Breast epithelium (tissue), 4 donors: ENCODE measurements around the gene EME2. TPM values are rescaled to one million over a fixed set of nuclear protein-coding genes. Genes with fewer than 3 reads are reported as not detected.

Source experiments
- DNase-seq, 2 donors: peaks; one replicate each; pipeline ENCODE4 v3.0.0-alpha.2; 2019; ENCODE audit warnings: low spot score in 2 of 2
- H3K27ac ChIP-seq, 2 donors: fragments of 200-600 bp; sonication (generic) in 1 of 2; one replicate each; pipeline ENCODE4 v1.5.1; 2016 to 2019; ENCODE audit warnings: mild to moderate bottlenecking in 1 of 2
- H3K27me3 ChIP-seq, 2 donors: fragments of 200-600 bp; sonication (generic) in 1 of 2; one replicate each; pipeline versions ENCODE4 v1.5.1 to v1.6.0; 2017 to 2019; ENCODE audit warnings: control low read depth in 1 of 2, mild to moderate bottlenecking in 1 of 2
- H3K36me3 ChIP-seq: fragments of 200-600 bp; one replicate; pipeline ENCODE4 v1.5.1; 2019
- H3K4me1 ChIP-seq, 2 donors: fragments of 200-600 bp; sonication (generic); one replicate each; pipeline ENCODE4 v1.5.1; 2016 to 2019; ENCODE audit warnings: control low read depth in 1 of 2
- H3K4me3 ChIP-seq, 3 donors: fragments of 200-600 bp; sonication (generic); 1 replicate in 2 of 3; 2 replicates in 1 of 3; pipeline ENCODE4 v1.5.1; 2016 to 2019; ENCODE audit warnings: mild to moderate bottlenecking in 3 of 3, moderate library complexity in 2 of 3
- H3K9me3 ChIP-seq, 2 donors: fragments of 200-600 bp; sonication (generic) in 1 of 2; one replicate each; pipeline ENCODE4 v1.5.1; 2016 to 2019; ENCODE audit warnings: control low read depth in 1 of 2
- CTCF ChIP-seq, 3 donors: fragments of 450-650 bp; IDR thresholded peaks; one replicate each; pipeline ENCODE4 v1.5.1; 2016 to 2017; ENCODE audit warnings: antibody characterized with exemption in 3 of 3, mild to moderate bottlenecking in 3 of 3, moderate library complexity in 3 of 3
- POLR2A ChIP-seq: fragments of 450-650 bp; IDR thresholded peaks from one replicate; pipeline ENCODE4 v1.6.1; 2016; ENCODE audit warnings: antibody characterized with exemption, mild to moderate bottlenecking, moderate library complexity
- POLR2AphosphoS5 ChIP-seq, 3 donors: sonication (generic); formaldehyde crosslinking; IDR thresholded peaks; one replicate each; pipeline ENCODE4 v1.6.1; 2017; ENCODE audit warnings: antibody characterized with exemption in 3 of 3
- intact Hi-C: fragments of 100-400 bp; cut with DNase I; formaldehyde crosslinking; loops from one replicate; pipeline ENCODE4 v1.15.1; 2023; ENCODE audit warnings: low total_unique reads
- total RNA-seq, 3 donors: library from RNA; depleted of rRNA; stranded (reverse); fragments of >200 nt; gene quantifications; one replicate each; pipeline ENCODE4 v1.1.0, GENCODE V29; 2016

EME2 gene, protein sequence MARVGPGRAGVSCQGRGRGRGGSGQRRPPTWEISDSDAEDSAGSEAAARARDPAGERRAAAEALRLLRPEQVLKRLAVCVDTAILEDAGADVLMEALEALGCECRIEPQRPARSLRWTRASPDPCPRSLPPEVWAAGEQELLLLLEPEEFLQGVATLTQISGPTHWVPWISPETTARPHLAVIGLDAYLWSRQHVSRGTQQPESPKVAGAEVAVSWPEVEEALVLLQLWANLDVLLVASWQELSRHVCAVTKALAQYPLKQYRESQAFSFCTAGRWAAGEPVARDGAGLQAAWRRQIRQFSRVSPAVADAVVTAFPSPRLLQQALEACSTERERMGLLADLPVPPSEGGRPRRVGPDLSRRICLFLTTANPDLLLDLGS
- 10 to 100 TPM in 2 of 3 donors, 1 to 10 TPM in 1; 4.6 to 17.4 (median 14.0) TPM for total RNA-seq

DNA sequence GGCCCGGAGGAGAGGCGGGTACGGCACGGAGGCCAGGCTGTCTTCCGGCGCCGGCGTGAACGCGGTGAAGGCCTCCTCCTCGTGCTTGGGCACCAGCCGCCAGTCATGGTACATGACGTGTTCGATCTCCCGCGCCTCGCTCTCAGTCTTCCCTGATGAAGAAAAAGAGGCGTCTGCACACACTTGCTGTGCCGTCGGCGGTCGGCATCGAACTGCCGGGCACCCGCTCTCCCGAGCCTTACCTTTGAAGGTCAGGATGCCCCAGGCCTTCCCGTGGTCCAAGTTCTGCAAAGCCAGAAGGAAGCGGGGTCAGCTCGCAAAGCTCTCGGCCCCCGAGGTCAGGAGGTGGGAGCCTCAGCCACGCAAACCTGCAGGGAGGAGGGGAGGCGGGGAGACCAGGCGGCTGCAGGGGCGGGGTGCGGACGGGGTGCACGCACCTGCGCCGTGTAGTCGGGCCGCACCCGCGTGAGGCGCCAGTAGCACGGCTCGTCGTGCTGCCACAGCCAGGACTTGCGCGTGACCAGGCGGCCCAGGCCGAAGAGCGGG is at the start of gene EME2:
Gene EME2, plus strand, starts transcription at position 449 of the 546 bp plus-strand sequence. CDS start 418 bp downstream, outside the sequence.
- no peak for DNase-seq
- no peaks in the 10 kb centered on the region for H3K27me3 ChIP-seq
- peak within 1 kb of the TSS; percentile 85 to 94 for H3K27ac ChIP-seq
- intact Hi-C loops = no loop called here
- H3K9me3 ChIP-seq = no peaks in the 10 kb centered on the region
- peak within 1 kb of the TSS; percentile 91 to 97 (median 94) for H3K4me3 ChIP-seq
- no peak for TF ChIP-seq POLR2A
- H3K4me1 ChIP-seq = peaks cover 16 to 25% of the 10 kb centered on the region in 2 donors
- peaks cover 5% of the 10 kb centered on the region for H3K36me3 ChIP-seq

DNA sequence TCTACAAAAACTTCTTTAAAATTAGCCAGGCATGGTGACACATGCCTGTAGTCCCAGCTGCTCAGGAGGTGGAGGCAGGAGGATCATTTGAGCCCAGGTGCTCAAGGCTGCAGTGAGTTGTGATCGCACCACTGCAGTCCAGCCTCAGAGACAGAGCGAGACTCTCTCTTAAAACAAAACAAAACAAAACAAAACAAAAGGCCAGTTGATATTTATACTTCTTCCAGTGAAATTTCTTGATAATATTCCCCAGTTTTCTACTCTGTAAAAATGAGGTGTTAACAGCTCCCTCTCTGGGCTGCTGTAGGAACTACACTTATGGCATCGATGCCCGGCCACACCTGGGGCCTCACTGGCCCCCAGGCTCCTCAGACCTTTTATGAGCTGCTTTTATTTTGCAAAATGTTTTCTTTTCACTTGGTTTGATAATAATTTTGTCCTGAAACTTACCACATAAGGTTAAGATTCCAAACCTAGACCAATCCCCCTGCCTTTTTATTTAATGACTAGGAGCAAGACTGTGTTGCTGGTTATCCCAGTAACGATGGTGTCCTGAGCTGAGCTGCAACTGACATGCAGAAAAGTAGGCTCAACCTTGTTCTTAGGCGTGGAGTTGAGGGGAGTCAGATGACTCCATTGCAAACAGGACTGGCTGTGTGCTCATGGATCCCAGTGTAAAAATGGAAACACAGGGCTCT is 49.0 kb upstream of the EME2 start:
- TF ChIP-seq CTCF (IDR thresholded peaks at IDR 0.05) (peak in 2 of 3 donors; percentile 63 to 73), POLR2A (no peak)
- DNase-seq = peak in 1 of 2 donors; percentile 33
- Histone ChIP-seq H3K4me3 (no peak overlapping the region), H3K27me3 (no peaks in the 10 kb centered on the region), H3K27ac (peak overlapping the region; percentile 83), H3K36me3 (no peaks in the 10 kb centered on the region), H3K4me1 (peaks cover 3 to 15% of the 10 kb centered on the region in 2 donors), H3K9me3 (no peaks in the 10 kb centered on the region)
- intact Hi-C loops = no loop called here

DNA sequence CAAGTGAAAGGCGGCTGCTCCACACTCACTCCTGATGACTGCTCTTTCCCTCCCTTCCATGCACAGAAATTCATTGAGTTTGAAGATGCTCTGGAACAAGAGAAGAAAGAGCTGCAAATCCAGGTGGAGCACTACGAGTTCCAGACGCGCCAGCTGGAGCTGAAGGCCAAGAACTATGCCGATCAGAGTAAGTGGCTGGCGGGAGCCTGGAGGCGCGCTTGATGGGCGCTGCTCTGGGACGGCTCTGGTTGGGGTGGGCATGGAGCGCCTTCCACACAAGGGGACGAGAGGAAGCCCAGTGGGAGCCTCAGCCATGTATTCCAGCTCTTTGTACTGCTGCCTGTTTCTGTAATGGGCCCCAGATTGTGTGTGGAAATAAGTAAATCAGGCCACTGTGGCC is 48.1 kb upstream of the EME2 start:
- no peak for DNase-seq
- intact Hi-C loops = no loop called here
- H3K4me1 ChIP-seq = peaks cover 3 to 15% of the 10 kb centered on the region in 2 donors
- H3K27ac ChIP-seq = no peak overlapping the region
- H3K4me3 ChIP-seq = no peak overlapping the region
- H3K36me3 ChIP-seq = no peaks in the 10 kb centered on the region
- TF ChIP-seq POLR2AphosphoS5 (IDR thresholded peaks at IDR 0.05) (no peak), POLR2A (no peak), CTCF (IDR thresholded peaks at IDR 0.05) (no peak)
- H3K9me3 ChIP-seq = no peaks in the 10 kb centered on the region
- H3K27me3 ChIP-seq = no peaks in the 10 kb centered on the region

GRCh38 chr16:1726661-1727502 is 45.7 kb upstream of the EME2 start:
- TF ChIP-seq POLR2A (no peak), CTCF (IDR thresholded peaks at IDR 0.05) (no peak), POLR2AphosphoS5 (IDR thresholded peaks at IDR 0.05) (no peak)
- Histone ChIP-seq H3K36me3 (no peaks in the 10 kb centered on the region), H3K4me3 (no peak overlapping the region), H3K9me3 (no peaks in the 10 kb centered on the region), H3K27ac (no peak overlapping the region), H3K27me3 (no peaks in the 10 kb centered on the region), H3K4me1 (peaks cover 3 to 11% of the 10 kb centered on the region in 2 donors)
- intact Hi-C loops = no loop called here
- no peak for DNase-seq
